Prostate gland (tissue), 2 donors: ENCODE measurements around the gene SRRM3. TPM values are rescaled to one million over a fixed set of nuclear protein-coding genes. Genes with fewer than 3 reads are reported as not detected.

Experiments used
- DNase-seq: peaks from one replicate; pipeline ENCODE4 v3.0.0-alpha.2; 2019; ENCODE audit warnings: low spot score
- H3K27ac ChIP-seq, 2 donors: fragments of 200-600 bp; sonication (generic); 2 replicates each; pipeline ENCODE4 v1.5.1; 2017 to 2019
- H3K27me3 ChIP-seq: fragments of 200-600 bp; sonication (generic); replicated peaks from 2 replicates; pipeline ENCODE4 v1.5.1; 2019; ENCODE audit not compliant: insufficient read depth
- H3K36me3 ChIP-seq, 2 donors: fragments of 200-600 bp; sonication (generic); 1 replicate in 1 of 2; 2 replicates in 1 of 2; pipeline versions ENCODE4 v1.5.1 to v1.8.1; 2017 to 2019
- H3K4me1 ChIP-seq: fragments of 200-600 bp; sonication (generic); replicated peaks from 2 replicates; pipeline ENCODE4 v1.5.1; 2019
- H3K4me3 ChIP-seq, 2 donors: fragments of 200-600 bp; sonication (generic); 2 replicates each; pipeline ENCODE4 v1.5.1; 2017 to 2019
- H3K9me3 ChIP-seq: fragments of 200-600 bp; sonication (generic); 2 replicates; pipeline ENCODE4 v1.5.1; 2017
- CTCF ChIP-seq, 4 experiments: fragments of 200-600 bp in 2 of 4; fragments of 450-650 bp in 2 of 4; sonication (generic) in 2 of 4; IDR thresholded peaks; 1 replicate in 3 of 4; 2 replicates in 1 of 4; pipeline ENCODE4 v1.5.1; 2016 to 2019; ENCODE audit warnings: antibody characterized with exemption in 4 of 4, mild to moderate bottlenecking in 2 of 4, moderate library complexity in 2 of 4
- POLR2A ChIP-seq: fragments of 450-650 bp; IDR thresholded peaks from one replicate; pipeline ENCODE4 v1.6.1; 2016; ENCODE audit warnings: antibody characterized with exemption, mild to moderate bottlenecking
- POLR2AphosphoS5 ChIP-seq: sonication (generic); formaldehyde crosslinking; IDR thresholded peaks from one replicate; pipeline ENCODE4 v1.6.1; 2017; ENCODE audit warnings: antibody characterized with exemption
- WGBS: methylation state at CpG from one replicate; pipeline ENCODE4 v1.1.5; 2018; 5-methylcytosine and 5-hydroxymethylcytosine counted together
- intact Hi-C: fragments of 100-400 bp; cut with DNase I; formaldehyde crosslinking; loops from one replicate; pipeline ENCODE4 v1.14.2; 2022
- total RNA-seq, 2 donors: library from RNA; depleted of rRNA; stranded (reverse); fragments of >200 nt; gene quantifications; one replicate each; pipeline ENCODE4 v1.1.0, GENCODE V29; 2016

SRRM3 gene
- total RNA-seq, 2 donors from 2014 or later, result 3.1 to 6.8 TPM

GRCh38 chr7:76230214-76230613 lies 28.5 kb downstream of the SRRM3 start:
- intact Hi-C loops, result no loop called here
- Histone ChIP-seq H3K27ac (no peak overlapping the region), H3K4me1 (no peaks in the 10 kb centered on the region), H3K27me3 (peaks cover 9% of the 10 kb centered on the region), H3K4me3 (no peak overlapping the region), H3K36me3 (no peaks in the 10 kb centered on the region), H3K9me3 (no peaks in the 10 kb centered on the region)
- WGBS, result 76% methylated on average over 5 of the region's 5 CpGs
- no peak for DNase-seq
- no peak for TF ChIP-seq CTCF (IDR thresholded peaks at IDR 0.05)
- TF ChIP-seq POLR2AphosphoS5, result no peak
- TF ChIP-seq POLR2A, result no peak

- H3K9me3 ChIP-seq, result no peaks in the 10 kb centered on the region
- no peak for TF ChIP-seq POLR2A
- no peak for TF ChIP-seq POLR2AphosphoS5
- no peak for TF ChIP-seq CTCF (IDR thresholded peaks at IDR 0.05)
- intact Hi-C loops, result no loop called here
- 56% methylated on average over 6 of the region's 6 CpGs for WGBS
- no peak for DNase-seq
- no peak overlapping the region for H3K27ac ChIP-seq
- H3K4me1 ChIP-seq, result no peaks in the 10 kb centered on the region
- H3K27me3 ChIP-seq, result peaks cover 7% of the 10 kb centered on the region
- no peaks in the 10 kb centered on the region for H3K36me3 ChIP-seq
- no peak overlapping the region for H3K4me3 ChIP-seq
These were observed 29.4 kb downstream of the SRRM3 start for GRCh38 chr7:76231071-76231470.

- TF ChIP-seq CTCF (IDR thresholded peaks at IDR 0.05), result no peak
- no peak for TF ChIP-seq POLR2A
- no peak for TF ChIP-seq POLR2AphosphoS5
- intact Hi-C loops, result no loop called here
These were observed 29.9 kb downstream of the SRRM3 start for GRCh38 chr7:76231583-76231982.

DNA sequence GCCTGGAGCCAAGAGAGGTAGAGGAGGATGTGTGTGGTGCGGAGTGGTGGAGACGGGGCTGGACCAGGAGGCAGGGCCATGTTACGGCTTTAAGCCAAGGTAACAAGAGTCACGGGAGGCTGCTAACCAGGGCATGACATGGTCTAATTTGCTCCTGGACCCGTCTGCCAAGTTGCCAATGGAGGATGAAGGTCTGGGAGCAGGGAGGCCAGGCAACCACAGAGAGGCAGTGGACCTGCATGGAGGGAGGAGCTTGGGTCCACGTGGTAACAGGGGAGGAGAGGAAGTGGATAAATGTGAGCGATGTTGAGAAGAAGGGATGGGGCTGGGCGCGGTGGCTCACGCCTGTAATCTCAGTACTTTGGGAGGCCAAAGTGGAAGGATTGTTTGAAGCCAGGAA lies 31.0 kb downstream of the SRRM3 start:
- intact Hi-C loops, result no loop called here
- 64% methylated on average over 10 of the region's 10 CpGs for WGBS
- no peak for TF ChIP-seq POLR2A
- no peak for TF ChIP-seq CTCF (IDR thresholded peaks at IDR 0.05)
- TF ChIP-seq POLR2AphosphoS5, result no peak
- no peak overlapping the region for H3K4me3 ChIP-seq
- H3K27ac ChIP-seq, result no peak overlapping the region
- peaks cover 6% of the 10 kb centered on the region for H3K27me3 ChIP-seq
- H3K9me3 ChIP-seq, result no peaks in the 10 kb centered on the region
- no peak for DNase-seq
- H3K36me3 ChIP-seq, result no peaks in the 10 kb centered on the region
- no peaks in the 10 kb centered on the region for H3K4me1 ChIP-seq

More at GRCh38 chr7:76231583-76231982, 29.9 kb downstream of the SRRM3 start:
- 32% methylated on average over 9 of the region's 9 CpGs for WGBS
- no peak for DNase-seq
- H3K4me3 ChIP-seq, result no peak overlapping the region
- H3K9me3 ChIP-seq, result no peaks in the 10 kb centered on the region
- peaks cover 6% of the 10 kb centered on the region for H3K27me3 ChIP-seq
- no peaks in the 10 kb centered on the region for H3K36me3 ChIP-seq
- no peaks in the 10 kb centered on the region for H3K4me1 ChIP-seq
- no peak overlapping the region for H3K27ac ChIP-seq

DNA sequence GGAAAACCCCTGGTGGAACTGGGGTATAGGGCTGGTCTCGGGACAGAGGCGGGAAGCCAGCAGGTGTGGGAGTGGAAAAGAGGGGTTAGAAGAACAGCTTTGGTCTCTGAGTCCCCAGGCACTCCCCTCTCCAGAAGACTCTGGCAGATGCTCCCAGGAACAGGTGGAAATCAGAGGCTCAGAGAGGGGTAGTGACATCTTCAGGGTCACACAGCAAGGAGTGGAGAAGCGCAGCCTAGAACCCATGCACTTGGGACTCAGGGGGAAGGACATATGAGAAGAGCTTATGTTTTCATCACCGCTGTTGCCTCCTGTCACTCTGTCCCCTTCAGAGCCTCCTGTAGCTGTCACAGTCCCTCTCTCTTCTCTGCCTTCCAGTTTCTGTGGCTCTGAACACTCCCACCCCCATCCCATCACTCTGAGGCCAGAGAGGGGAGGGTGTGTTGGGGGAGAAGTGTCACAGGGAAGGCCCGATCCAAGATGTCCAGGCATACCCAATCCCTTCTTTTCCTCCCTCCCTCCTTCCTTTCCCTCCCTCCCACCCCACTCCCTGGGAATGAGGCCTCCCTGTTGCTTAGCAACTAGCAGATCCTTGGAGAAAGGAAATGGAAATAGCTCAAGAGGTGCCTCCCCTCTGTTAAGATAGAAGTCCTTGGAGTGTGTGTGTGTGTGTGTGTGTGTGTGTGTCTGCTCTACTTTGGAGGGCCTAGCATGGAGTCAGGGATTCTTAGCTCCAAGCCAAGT lies 32.0 kb downstream of the SRRM3 start:
- TF ChIP-seq CTCF (IDR thresholded peaks at IDR 0.05), result no peak
- no peak for TF ChIP-seq POLR2A
- no peak for TF ChIP-seq POLR2AphosphoS5
- H3K9me3 ChIP-seq, result no peaks in the 10 kb centered on the region
- H3K27ac ChIP-seq, result no peak overlapping the region
- H3K36me3 ChIP-seq, result no peaks in the 10 kb centered on the region
- no peak for DNase-seq
- WGBS, result 67% methylated on average over 5 of the region's 5 CpGs
- no peaks in the 10 kb centered on the region for H3K4me1 ChIP-seq
- intact Hi-C loops, result no loop called here
- peaks cover 6% of the 10 kb centered on the region for H3K27me3 ChIP-seq
- H3K4me3 ChIP-seq, result no peak overlapping the region
